HG02588 (cell line): ENCODE data around the gene IRF1.
A peak's percentile ranks its signal among the peaks of the same experiment; 100 is the strongest.

Experiments
- ATAC-seq: cut with Tn5 transposase; IDR thresholded peaks from one replicate; pipeline ENCODE4 v1.9.1; 2021; ENCODE audit warnings: mild to moderate bottlenecking, moderate library complexity; ENCODE audit not compliant: unreplicated experiment

IRF1 gene

DNA sequence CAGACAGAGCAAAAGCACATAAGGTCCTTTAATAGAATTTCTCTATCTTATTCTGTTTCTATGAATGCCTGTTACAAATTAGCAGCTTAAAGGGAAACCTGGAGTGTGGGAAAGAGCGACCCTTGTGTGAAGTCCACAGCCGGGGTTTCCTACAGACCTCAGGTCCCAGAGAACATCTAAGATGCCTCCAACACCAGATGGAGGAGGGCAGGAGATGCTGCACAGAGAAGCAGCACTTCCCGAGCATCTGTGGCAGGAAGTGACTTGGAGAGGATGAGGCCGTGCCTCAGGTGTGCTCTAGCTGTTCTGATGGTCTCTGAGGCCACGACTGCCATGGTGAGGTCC, 26.8 kb downstream of the IRF1 start:
- ATAC-seq: no peak

DNA sequence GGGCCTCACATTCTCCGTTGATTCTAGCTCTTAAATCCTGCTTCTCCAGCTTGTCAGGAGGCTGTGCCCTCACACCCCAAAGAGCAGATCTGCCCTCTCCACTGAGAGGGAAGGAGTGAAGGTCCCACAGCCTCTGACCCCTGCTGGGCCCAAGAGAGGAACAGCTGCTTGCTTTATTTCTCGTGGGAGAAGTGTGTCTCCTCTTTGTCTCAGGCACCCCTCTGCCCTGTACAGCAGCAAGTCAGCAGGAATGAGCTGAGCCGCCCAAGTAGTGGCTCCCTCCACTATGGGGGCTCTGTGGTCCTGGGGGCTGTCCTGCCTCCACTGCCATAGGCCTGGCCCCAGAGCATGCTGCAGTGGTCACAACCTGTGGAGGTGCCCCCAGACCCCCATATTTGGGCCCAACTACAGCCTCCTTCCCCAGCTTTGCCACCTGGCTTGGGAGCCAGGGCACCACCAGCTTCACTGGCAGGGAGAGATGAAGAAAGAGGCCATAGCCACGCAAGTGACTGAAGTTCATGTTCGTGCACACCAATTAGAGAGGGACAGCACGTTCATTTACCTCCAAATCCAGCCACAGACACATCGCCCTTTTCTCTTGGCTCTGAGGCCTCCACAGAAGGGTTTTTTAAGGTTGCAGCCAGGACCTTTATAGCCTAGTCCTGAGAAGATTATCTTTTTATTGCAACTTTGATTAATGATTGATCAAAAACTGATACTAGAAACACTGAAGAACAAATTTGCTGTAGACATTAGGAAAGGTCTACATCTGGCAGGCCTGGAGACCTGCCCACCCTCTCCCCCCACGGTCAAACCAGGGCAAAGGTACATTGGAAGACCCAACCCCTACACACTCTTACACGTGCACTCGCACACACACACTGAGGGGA, 27.5 kb downstream of the IRF1 start:
- ATAC-seq: no peak

DNA sequence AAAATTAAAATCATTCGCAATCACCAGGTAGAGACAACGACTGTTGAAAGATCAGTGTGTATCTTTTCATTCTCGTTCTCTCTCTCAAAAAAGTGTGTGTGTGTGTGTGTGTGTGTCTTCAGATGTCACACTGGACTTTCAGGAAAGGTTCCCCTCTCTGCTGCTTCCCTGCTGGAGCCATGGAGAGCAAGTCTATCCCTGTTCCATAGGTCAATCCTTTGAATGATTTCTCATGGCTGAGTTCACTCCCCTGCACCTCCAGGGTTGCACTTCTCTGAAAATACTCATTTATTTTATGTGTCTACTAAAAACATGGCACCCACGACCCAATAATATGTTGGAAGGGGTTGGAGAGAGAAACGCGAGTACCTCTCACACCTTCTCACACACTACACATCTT, 28.2 kb downstream of the IRF1 start:
- ATAC-seq: no peak

DNA sequence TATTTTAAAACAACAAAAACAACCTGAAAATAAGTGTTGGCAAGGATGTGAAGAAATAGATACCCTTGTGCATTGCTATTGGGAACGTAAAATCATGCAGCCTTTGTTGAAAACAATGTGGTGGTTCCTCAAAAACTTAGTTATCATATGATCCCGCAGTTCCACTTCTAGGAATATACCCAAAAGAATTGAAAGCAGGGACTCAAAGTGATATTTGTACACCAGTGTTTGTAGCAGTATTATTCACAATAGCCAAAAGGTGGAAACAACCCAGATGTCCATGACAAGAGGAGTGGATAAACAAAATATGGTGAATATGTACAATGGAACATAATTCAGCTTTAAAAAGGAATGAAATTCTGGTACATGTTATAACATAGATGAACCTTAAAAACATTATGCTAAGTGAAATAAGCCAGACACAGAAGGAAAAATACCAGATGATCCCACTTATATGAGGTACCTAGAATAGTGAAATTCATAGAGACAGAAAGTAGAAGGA, 29.0 kb downstream of the IRF1 start:
- ATAC-seq: no peak

DNA sequence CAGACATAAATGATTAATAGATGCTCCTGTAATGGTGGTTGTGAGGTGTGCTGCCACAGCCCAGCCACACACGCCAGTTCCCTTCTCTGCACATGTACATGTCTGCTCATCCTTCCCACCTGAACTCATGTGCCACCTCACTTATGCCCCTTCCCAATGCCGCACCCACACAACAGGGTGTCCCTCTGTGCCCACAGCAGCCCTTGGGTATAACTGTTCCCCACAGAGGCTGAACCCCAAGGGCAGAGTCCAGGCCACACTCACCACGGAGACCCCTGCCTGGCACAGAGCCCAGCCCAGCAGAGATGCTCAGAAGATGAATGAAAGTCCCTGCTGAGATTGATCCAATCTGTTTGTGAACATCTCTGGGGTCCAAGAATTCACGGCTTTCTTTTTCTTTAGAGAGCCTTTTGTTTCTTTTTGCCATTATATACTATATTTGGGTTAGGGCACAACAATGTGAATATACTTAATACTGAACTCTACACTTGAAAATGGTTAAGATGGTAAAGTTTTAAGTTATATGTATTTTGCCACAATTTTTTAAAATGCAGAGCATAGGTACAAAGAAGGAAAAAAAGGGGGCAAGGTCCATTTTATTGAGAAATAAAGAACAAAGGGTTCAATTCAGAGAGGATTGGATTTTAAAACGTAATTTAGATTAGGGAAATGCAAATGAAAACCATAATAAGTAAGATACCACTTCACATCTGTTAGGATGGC, 29.6 kb downstream of the IRF1 start:
- ATAC-seq: no peak

DNA sequence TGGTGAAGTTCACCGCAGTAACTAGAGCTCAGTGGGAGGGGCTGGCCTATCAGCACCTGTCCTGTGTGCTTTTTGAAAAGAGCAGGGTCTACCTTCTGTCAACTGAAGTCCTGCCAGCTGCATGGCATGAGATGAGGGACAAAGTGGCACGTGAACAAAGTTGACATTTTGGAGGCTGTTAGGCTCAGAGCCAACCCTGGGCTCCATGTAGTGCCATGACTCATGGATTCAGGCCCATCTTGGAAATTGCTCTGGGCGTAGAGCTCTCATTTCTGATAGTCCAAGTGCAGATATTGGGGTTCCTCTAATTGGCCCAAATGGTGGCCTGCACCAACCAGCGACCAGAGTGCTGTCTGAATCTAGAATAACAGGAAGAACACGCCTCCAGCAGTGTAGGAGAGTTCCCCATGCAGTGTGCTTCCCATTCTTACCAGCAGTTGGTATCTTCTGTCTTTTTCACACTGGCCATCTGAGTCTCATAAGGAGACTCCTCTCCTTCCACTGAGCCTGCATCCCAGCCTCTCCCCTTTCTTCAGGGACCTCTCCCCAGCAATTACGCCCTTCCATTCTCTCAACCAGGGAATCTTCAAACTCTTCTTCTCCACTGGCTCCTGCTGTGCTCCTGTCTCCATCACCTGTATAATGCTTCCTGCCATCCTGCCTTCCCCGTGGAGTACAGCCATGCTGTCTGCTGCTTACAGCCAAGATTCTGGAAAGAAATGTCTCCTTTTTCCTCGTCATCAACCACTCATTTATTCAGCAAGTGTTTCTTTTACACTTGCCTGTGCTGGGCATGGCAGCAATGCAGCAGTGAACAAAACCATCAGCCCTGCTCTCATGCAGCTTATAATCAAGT, 30.4 kb downstream of the IRF1 start:
- no peak for ATAC-seq

DNA sequence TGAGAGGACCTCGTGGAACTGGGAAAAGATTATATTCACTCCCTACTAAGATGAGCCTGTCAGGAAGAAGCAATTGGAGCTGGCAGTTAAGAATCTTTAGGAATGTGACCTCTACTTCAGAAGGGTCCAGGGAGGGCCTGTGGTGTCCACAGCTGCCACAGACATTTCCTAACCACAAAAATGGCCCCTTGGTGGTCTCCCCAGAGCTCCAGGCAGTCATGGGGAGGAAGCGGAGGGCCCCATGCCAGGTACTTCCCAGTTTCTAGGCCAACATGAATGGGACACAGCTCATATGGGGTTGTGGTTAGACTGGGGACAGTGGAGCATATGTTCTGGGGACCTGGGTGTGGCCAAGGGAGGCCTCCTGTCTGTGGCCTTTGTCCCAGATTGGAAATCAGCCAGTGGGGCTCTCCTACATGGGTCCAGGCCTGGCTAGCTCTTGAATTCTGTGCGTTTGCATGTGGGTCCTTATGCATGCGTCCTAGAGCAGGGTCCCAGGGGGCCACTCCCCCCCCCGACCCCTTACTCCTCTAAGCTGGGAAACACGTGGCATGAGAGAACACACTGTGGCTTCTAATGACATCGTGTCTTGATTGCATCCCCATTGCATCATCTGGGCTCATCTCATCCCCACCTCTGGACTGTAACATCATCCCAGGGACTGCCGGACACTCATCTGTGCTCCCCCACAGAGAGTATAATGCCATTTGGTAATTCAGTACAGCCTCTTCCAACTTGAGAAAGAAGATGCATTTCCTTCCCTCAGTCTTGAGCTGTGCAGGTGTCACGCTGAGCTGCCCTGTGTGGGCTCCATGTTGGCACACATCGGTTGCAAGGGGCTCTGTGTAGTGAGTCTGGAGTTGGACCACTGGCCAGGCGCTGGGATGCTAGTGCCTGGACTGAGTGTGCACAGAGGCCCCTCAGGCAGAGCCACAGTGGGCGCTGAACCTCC, 31.3 kb downstream of the IRF1 start:
- ATAC-seq: peak; percentile 30

DNA sequence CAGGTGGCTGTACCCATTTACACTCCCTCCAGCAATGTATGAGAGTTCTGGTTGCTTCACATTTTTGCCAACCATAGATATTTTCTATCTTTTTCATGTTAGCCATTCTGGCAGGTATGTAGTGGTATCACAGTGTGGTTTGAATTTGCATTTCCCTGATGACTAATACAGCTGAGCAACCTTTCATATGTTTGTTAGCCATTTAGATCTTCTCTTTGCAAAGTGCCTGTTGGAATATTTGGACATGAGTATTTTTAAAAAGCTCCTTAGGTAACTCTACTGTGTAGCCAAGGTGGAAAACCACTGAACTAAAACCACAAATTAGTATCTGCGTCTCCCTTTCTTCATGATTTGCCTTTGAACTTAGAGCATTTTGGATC, 31.9 kb downstream of the IRF1 start:
- ATAC-seq: peak; percentile 40

DNA sequence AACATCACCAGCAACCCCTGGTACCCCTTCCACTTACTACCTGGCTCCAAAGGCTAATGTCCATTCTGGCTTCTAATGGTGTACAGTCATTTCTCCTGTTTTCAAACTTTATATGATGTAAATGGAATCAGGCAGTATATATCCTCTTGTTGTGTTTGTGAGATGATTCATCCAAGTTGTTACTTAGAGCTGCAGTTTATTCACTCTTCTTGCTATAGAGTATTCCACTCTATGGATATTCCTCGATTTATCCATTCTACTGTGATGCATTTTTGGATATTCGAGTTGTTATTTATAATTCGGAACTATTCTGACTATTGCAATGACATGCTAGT, 32.4 kb downstream of the IRF1 start:
- no peak for ATAC-seq

DNA sequence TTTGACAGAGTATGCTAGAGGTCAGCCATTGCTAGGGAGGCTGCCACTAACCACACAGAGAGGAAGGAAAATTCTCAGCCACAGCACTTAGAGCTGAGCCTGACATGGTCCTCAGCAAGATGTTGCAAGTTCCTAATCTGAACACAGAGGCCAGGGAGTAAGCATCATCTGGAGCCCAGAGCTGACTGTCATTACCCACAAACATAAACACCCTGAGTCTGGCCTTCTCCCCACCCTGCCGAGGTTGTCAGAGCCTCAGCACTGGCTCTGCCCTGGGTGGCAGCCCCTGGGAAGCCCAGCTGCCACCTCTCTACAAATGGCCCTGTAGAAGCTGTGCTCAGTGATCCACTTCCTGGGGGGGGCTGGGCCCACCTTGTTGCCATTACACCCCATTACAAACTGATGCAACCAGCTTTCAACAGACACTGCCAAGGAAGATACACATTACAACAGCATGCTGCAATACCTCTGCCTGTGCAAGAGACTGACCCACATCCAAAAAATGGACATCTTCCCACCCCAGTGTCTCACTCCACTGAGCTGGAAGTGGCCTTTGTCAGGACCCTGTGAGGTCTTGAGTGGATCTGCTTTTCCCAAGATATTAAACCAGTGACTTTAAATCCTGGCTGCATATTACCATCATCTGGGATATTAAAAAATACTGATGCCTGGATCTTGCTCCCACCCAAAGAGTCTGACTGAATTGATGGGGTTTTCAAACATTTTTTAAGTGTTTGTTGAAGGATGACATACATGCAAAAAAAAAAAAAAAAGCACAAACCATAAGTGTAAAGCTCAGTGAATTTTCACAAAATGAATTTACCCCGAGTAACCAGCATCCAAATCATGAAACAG, 33.0 kb downstream of the IRF1 start:
- ATAC-seq: peak; percentile 8

DNA sequence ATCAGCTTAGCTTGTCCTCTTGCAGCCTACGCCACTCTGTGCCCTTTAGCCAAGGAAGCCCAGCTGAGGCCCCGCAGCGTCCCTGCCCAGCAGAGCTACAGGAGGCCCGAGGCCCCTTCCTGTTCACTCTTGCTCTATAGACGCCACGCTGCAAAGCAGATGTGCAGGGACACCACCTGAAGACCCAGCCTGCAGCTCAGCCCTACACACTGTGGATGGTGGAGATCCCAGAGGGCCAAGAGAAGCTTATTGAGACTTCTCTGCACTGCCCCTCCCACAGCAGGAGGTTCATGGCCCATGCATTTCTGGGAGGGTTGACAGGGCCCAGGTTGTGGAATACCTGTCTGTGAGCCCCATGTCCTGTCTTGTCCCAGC, 33.6 kb downstream of the IRF1 start:
- ATAC-seq: peak; percentile 19

DNA sequence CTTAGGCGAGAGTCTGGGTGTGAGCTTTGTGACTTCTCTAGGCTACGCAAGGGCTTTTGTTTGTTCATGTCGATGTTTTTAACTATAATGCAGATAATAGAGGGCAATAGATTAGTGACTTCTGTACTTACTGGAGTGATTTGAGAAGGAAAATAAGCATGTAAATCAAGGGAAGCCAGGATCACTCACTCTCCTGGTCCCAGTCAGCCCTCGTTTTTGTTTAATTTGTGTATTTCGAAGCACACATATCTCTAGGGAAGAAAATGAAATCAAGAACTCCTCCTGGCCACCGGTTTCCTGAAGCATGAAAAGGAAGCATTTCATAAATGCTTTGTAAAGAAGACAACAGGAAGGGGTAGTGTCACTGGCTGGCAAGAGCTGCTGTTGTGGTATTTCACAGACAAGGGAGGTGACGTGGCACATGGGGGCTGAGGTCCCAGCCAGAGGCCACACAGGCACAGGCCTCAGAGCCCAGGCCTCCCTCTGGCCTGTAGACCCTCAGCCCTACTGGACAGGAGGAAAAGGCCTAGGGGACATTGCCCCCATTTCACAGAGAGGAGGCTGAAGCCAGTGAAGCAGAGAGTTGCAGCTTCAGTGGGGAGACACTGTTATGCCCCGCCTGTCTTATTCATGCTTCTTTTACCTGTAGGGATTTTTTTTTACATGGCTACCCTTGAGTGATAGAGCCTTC, 34.1 kb downstream of the IRF1 start:
- peak; percentile 43 for ATAC-seq

DNA sequence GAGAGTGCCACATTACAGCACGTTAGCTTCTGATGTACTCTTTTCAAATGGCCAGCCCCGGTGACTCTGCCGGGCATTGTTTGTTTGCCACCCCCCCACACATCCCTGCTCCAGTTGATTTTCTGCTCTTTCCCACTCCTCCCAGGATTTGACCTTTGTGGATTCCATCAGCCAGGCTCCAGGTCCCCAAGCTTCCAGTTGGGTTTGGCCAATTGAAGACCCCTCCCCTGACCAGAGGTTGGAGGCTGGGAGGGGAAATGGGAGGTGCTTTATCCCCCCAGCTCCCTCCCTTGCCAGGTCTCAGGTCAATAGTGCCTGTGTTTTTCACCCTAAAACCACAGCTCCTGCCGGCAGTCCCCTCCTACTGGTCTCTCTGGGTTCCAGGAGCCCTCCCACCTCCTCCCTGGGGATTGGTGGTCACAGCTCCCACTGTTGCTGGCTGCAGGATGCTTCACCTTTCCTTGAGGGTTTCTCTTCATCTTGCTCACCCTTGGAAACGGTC, 34.9 kb downstream of the IRF1 start:
- ATAC-seq: no peak

DNA sequence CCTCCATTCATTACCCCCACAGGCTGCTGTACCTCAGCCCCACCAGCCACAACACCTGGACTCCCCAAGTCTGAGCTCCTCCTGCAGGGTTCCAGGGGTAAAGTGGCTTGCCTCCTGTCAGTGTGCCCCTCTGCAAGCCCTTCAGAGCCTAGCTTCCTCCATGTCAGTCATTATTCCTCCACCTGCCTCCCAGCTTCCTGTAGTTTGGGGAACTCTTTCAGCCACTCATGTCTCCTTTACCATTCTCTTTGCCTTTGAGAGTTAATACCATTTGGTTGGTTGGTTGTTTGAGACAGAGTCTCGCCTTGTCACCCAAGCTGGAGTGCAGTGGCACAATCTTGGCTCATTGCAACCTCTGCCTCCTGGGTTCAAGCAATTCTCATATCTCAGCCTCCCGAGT, 36.2 kb downstream of the IRF1 start:
- no peak for ATAC-seq

DNA sequence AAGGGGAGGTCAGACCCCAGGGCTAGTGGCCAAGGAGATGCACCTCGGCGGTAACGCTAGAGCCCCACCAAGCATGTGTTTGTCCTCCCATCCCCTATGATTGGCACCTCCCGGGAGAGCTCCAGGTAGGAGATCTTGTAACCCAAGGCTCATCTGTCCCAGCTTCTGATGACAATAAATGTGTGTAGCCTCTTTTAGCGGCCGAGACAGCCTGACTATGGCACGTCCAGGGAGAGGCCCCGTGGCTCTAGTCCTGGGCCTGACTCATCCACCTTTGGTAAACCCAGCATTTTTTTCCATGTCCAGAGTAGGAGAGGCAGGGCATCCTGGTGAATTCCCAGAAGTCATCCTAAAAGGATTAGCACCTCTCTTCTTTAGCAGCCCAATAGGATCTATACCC, 39.2 kb downstream of the IRF1 start:
- ATAC-seq: no peak

DNA sequence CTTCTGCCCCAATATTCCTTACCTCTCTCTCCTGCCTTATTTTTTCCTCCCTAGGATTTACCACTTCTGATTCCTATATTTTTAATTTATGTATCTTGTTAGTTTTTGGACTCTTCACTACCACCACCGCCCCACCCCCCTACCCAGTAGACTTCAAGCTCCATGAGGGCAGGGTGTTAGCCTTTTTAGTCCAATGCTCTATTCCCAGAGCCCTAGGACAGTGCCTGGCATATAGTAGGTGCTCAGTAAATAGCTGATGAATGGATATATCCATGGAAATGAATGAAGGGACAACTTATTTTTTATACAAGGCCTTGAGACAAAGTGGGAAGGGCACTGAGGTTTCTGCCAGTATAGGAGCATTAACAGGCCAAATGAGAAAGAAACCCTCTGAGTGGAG, 41.5 kb downstream of the IRF1 start:
- ATAC-seq: no peak

DNA sequence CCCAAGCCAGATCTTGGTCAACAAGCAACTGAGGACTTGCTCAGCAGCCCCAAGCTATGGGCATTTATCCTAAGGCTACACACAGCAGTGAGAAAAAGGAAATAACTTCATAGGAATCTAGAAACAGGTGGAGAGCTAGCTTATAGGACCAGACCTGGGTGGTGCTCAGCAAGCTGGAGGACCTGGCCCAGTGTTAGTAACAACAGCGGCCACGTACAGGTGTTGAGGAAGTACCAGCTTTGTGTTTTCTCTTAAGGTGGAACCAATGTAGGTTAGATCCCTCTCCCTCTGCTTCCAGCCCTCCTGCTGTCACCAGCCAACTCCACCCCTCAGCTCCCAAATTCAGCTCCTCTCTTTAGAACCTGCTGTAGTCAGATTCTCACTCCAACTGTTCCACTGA, 43.4 kb downstream of the IRF1 start:
- ATAC-seq: no peak

DNA sequence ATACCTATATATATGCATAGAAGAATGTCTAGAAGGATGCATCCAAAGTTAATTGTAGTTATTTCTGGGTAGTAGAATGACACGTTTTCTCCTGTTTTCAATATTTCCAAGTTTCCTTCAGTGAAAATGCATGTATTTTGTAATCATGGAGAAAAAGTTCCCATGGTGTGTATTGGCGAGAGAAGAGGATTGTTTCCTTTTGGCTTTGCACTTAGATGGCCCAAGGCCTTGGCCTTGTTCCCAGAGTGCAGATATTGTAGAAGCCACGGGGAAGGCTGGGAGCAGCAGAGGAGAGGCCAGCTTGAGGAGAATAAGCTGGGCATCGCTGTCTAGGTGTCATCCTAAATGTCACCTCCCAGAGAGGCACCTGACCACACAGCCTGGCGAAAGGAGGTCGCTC, 44.0 kb downstream of the IRF1 start:
- no peak for ATAC-seq

DNA sequence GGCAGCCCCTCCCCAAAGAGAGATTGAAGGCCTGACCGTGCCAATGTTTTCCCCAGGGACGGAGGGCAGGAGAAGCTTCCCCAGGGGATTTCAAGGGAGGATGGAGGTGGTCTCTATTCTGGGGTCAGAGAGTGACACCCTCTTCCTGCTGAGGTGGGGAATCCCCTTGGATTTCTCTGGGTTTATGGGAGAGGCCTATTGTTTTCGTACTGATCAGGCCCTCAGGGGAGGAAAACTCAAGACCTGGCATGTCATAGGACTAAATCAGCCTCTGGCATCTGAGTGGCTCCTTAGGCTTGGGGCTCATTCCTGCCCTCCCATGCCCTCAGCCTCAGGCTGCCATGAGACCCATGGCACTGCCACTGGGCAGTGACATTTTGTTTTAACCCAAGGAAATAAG, 44.6 kb downstream of the IRF1 start:
- ATAC-seq: no peak
